Measurements from ENCODE around the gene SBF2. TPM values are rescaled to one million over a fixed set of nuclear protein-coding genes. Genes with fewer than 3 reads are reported as not detected.

The SBF2 gene
- total RNA-seq, 1 experiment from 2014 or later = 30.2 TPM

DNA sequence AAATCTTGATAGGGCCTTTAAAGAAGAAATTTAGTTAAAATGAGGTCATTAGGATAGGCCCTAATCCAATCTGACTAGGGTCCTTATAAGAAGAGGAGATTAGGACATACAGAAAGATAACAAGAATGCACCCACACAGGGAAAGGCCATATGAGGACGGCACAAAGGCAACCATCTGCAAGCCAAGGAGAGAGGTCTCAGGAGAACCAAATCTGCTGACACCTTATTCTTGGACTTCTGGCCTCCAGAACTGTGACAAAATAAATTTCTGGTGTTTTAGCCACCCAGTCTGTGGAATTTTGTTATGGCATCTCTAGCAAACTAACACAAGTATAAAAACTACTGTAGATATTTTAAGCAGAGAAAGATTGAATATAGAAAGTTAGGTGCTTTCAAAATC lies 39.5 kb upstream of the SBF2 start:
- no peaks in the 10 kb centered on the region for H3K79me1 ChIP-seq (ENCODE audit: insufficient read depth, low read depth, low read length, poor library complexity, severe bottlenecking)
- no peak overlapping the region for H3K56ac ChIP-seq (ENCODE audit: insufficient read length, low read depth, low read length)
- no peak overlapping the region for H2BK15ac ChIP-seq (ENCODE audit: low read depth, low read length)
- H2BK20ac ChIP-seq (ENCODE audit: low read depth, low read length, poor library complexity, severe bottlenecking) = no peak overlapping the region
- no peaks in the 10 kb centered on the region for H3K23me2 ChIP-seq (ENCODE audit: insufficient read length, low read depth, low read length, poor library complexity, severe bottlenecking)
- Mint-ChIP-seq H3K4me1 (peaks cover 0 to 5% of the 10 kb centered on the region in 2 experiments; a peak in 1 of 4 replicates), H3K27me3 (ENCODE audit: low read depth) (no peaks in the 10 kb centered on the region), H3K4me3 (no peak overlapping the region), H3K9me3 (peaks cover 0 to 5% of the 10 kb centered on the region in 2 experiments; a peak in 2 of 5 replicates), H3K36me3 (ENCODE audit: insufficient read depth in 1 of 3, low read depth in 3 of 3) (peaks cover 0 to 14% (median 4%) of the 10 kb centered on the region in 3 experiments; a peak in 3 of 7 replicates), H3K27ac (no peak overlapping the region)
- no peak overlapping the region for H3K4me2 ChIP-seq (ENCODE audit: insufficient read depth, insufficient read length, low read length)
- no peak overlapping the region for H2BK12ac ChIP-seq (ENCODE audit: insufficient read length, low read depth, low read length)
- H3K23ac ChIP-seq (ENCODE audit: insufficient read length, low read depth, low read length) = no peak overlapping the region
- H3K4me1 ChIP-seq (ENCODE audit: insufficient read depth, low read length) = no peaks in the 10 kb centered on the region
- H4K91ac ChIP-seq (ENCODE audit: insufficient read length, low read depth, low read length) = no peak overlapping the region
- no peak overlapping the region for H3K18ac ChIP-seq (ENCODE audit: insufficient read length, low read depth, low read length)
- no peak overlapping the region for H2AK5ac ChIP-seq (ENCODE audit: insufficient read length, low read length)
- H3T11ph ChIP-seq (ENCODE audit: low read length) = no peak overlapping the region
- DNase-seq = no peak
- H3K79me2 ChIP-seq (ENCODE audit: insufficient read depth, low read length) = no peaks in the 10 kb centered on the region
- H2AFZ ChIP-seq (ENCODE audit: low read length) = no peak overlapping the region
- H4K8ac ChIP-seq (replicated peaks; ENCODE audit: insufficient read length, low read depth, low read length) = no peak overlapping the region
- TF ChIP-seq, protein P1, sequence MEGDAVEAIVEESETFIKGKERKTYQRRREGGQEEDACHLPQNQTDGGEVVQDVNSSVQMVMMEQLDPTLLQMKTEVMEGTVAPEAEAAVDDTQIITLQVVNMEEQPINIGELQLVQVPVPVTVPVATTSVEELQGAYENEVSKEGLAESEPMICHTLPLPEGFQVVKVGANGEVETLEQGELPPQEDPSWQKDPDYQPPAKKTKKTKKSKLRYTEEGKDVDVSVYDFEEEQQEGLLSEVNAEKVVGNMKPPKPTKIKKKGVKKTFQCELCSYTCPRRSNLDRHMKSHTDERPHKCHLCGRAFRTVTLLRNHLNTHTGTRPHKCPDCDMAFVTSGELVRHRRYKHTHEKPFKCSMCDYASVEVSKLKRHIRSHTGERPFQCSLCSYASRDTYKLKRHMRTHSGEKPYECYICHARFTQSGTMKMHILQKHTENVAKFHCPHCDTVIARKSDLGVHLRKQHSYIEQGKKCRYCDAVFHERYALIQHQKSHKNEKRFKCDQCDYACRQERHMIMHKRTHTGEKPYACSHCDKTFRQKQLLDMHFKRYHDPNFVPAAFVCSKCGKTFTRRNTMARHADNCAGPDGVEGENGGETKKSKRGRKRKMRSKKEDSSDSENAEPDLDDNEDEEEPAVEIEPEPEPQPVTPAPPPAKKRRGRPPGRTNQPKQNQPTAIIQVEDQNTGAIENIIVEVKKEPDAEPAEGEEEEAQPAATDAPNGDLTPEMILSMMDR (conservative IDR thresholded peaks at IDR 0.05) = no peak
- no peaks in the 10 kb centered on the region for H3K9me3 ChIP-seq (ENCODE audit: control insufficient read depth, low read depth, low read length)
- H4K5ac ChIP-seq (ENCODE audit: insufficient read length, low read depth, low read length) = no peak overlapping the region
- H4K20me1 ChIP-seq (ENCODE audit: control insufficient read depth, insufficient read depth, insufficient read length) = no peaks in the 10 kb centered on the region
- no peak overlapping the region for H3K27ac ChIP-seq (ENCODE audit: insufficient read length, low read depth, low read length)
- H3K9ac ChIP-seq (ENCODE audit: extremely low read depth, insufficient read length, low read length) = no peak overlapping the region
- no peak overlapping the region for H3K4ac ChIP-seq (ENCODE audit: low read depth, low read length)
- H2BK5ac ChIP-seq (ENCODE audit: insufficient read length, low read length) = no peak overlapping the region
- H2BK120ac ChIP-seq (ENCODE audit: low read depth, low read length, poor library complexity, severe bottlenecking) = no peak overlapping the region
- H3K27me3 ChIP-seq (ENCODE audit: insufficient read depth, low read length) = no peaks in the 10 kb centered on the region
- H3K14ac ChIP-seq (ENCODE audit: insufficient read depth, low read length) = no peak overlapping the region
- WGBS (ENCODE audit: extremely low coverage, insufficient read length, low lambda C conversion rate) = no CpG with 5 or more reads among the region's 1 CpG

Measured in H9 (cell line).